Activated T-cell treated with anti-CD3 and anti-CD28 coated beads, Interleukin-2, amount 50 U/mL, for 24 hours (primary cell): Measurements from ENCODE around the gene CLASRP.

Source experiments
- DNase-seq: peaks from one replicate; pipeline ENCODE4 v3.0.0-alpha.2; 2020
- H3K27ac Mint-ChIP-seq: 2 replicates; pipeline ENCODE4 v1.8.0; 2020; ENCODE audit warnings: mild to moderate bottlenecking, mixed read lengths
- H3K27me3 Mint-ChIP-seq: 2 replicates; pipeline ENCODE4 v1.8.0; 2020; ENCODE audit warnings: mixed read lengths
- H3K36me3 Mint-ChIP-seq: 2 replicates; pipeline ENCODE4 v1.8.0; 2020; ENCODE audit warnings: low read depth, mixed read lengths
- H3K4me1 Mint-ChIP-seq: 2 replicates; pipeline ENCODE4 v1.8.0; 2020; ENCODE audit warnings: low read depth, mixed read lengths
- H3K4me3 Mint-ChIP-seq: 2 replicates; pipeline ENCODE4 v1.8.0; 2020; ENCODE audit warnings: mild to moderate bottlenecking, moderate library complexity, mixed read lengths
- H3K9me3 Mint-ChIP-seq: 2 replicates; pipeline ENCODE4 v1.8.0; 2020; ENCODE audit warnings: mixed read lengths

The CLASRP gene

GRCh38 chr19:45076851-45077730 lies 38.2 kb downstream of the CLASRP start:
- Mint-ChIP-seq H3K36me3 (peaks cover 48% of the 10 kb centered on the region), H3K9me3 (no peaks in the 10 kb centered on the region), H3K27ac (peak overlapping the region; percentile 82), H3K4me1 (peaks cover 48% of the 10 kb centered on the region), H3K4me3 (peak overlapping the region; percentile 84), H3K27me3 (no peaks in the 10 kb centered on the region)
- DNase-seq, result no peak

GRCh38 chr19:45078390-45079062 lies 39.7 kb downstream of the CLASRP start:
- Mint-ChIP-seq H3K36me3 (peaks cover 52% of the 10 kb centered on the region), H3K9me3 (no peaks in the 10 kb centered on the region), H3K27ac (peak overlapping the region; percentile 79), H3K4me1 (peaks cover 52% of the 10 kb centered on the region), H3K27me3 (no peaks in the 10 kb centered on the region), H3K4me3 (peak overlapping the region; percentile 98)
- no peak for DNase-seq

GRCh38 chr19:45079063-45079910 lies 40.4 kb downstream of the CLASRP start, which contains the start of gene GEMIN7:
TSS of gene GEMIN7 (plus strand) at chr19:45079260. CDS start at chr19:45090115, 10,855 bp downstream.
- H3K36me3 Mint-ChIP-seq, result peaks cover 53% of the 10 kb centered on the region
- peak within 1 kb of the TSS; percentile 94 for H3K27ac Mint-ChIP-seq
- peak within 1 kb of the TSS; percentile 98 for H3K4me3 Mint-ChIP-seq
- DNase-seq, result peak; percentile 93
- no peaks in the 10 kb centered on the region for H3K9me3 Mint-ChIP-seq
- no peaks in the 10 kb centered on the region for H3K27me3 Mint-ChIP-seq
- H3K4me1 Mint-ChIP-seq, result peaks cover 52% of the 10 kb centered on the region

GRCh38 chr19:45079911-45080370 lies 41.1 kb downstream of the CLASRP start:
- Mint-ChIP-seq H3K27ac (peak overlapping the region; percentile 94), H3K36me3 (peaks cover 50% of the 10 kb centered on the region), H3K4me1 (peaks cover 46% of the 10 kb centered on the region), H3K9me3 (no peaks in the 10 kb centered on the region), H3K4me3 (peak overlapping the region; percentile 98), H3K27me3 (no peaks in the 10 kb centered on the region)
- no peak for DNase-seq

- Mint-ChIP-seq H3K4me1 (peaks cover 49% of the 10 kb centered on the region), H3K9me3 (no peaks in the 10 kb centered on the region), H3K27ac (peak overlapping the region; percentile 42), H3K27me3 (no peaks in the 10 kb centered on the region), H3K4me3 (no peak overlapping the region), H3K36me3 (peaks cover 63% of the 10 kb centered on the region)
- no peak for DNase-seq
Observed at GRCh38 chr19:45082170-45082569, 43.3 kb downstream of the CLASRP start.

- peak overlapping the region; percentile 70 for H3K27ac Mint-ChIP-seq
- H3K36me3 Mint-ChIP-seq, result peaks cover 83% of the 10 kb centered on the region
Observed at GRCh38 chr19:45086480-45086879, 47.6 kb downstream of the CLASRP start.

GRCh38 chr19:45087531-45087930 lies 48.7 kb downstream of the CLASRP start:
- H3K36me3 Mint-ChIP-seq, result peaks cover 81% of the 10 kb centered on the region
- peak overlapping the region; percentile 13 for H3K4me3 Mint-ChIP-seq
- DNase-seq, result peak; percentile 45
- peaks cover 36% of the 10 kb centered on the region for H3K4me1 Mint-ChIP-seq
- H3K9me3 Mint-ChIP-seq, result no peaks in the 10 kb centered on the region
- H3K27me3 Mint-ChIP-seq, result no peaks in the 10 kb centered on the region
- H3K27ac Mint-ChIP-seq, result peak overlapping the region; percentile 88

More at GRCh38 chr19:45086480-45086879, 47.6 kb downstream of the CLASRP start:
- Mint-ChIP-seq H3K4me1 (peaks cover 41% of the 10 kb centered on the region), H3K9me3 (no peaks in the 10 kb centered on the region), H3K4me3 (no peak overlapping the region), H3K27me3 (no peaks in the 10 kb centered on the region)
- no peak for DNase-seq

GRCh38 chr19:45090034-45090433 lies 51.2 kb downstream of the CLASRP start:
- DNase-seq, result no peak
- H3K27me3 Mint-ChIP-seq, result no peaks in the 10 kb centered on the region
- H3K36me3 Mint-ChIP-seq, result peaks cover 87% of the 10 kb centered on the region
- no peak overlapping the region for H3K4me3 Mint-ChIP-seq
- H3K9me3 Mint-ChIP-seq, result no peaks in the 10 kb centered on the region
- H3K27ac Mint-ChIP-seq, result no peak overlapping the region
- H3K4me1 Mint-ChIP-seq, result peaks cover 54% of the 10 kb centered on the region

GRCh38 chr19:45090606-45091005 lies 51.8 kb downstream of the CLASRP start:
- no peak for DNase-seq
- H3K27ac Mint-ChIP-seq, result peak overlapping the region; percentile 98
- H3K27me3 Mint-ChIP-seq, result no peaks in the 10 kb centered on the region
- peaks cover 56% of the 10 kb centered on the region for H3K4me1 Mint-ChIP-seq
- H3K4me3 Mint-ChIP-seq, result no peak overlapping the region
- H3K36me3 Mint-ChIP-seq, result peaks cover 82% of the 10 kb centered on the region
- no peaks in the 10 kb centered on the region for H3K9me3 Mint-ChIP-seq

- DNase-seq, result peak; percentile 98
- peak overlapping the region; percentile 98 for H3K27ac Mint-ChIP-seq
- peaks cover 61% of the 10 kb centered on the region for H3K4me1 Mint-ChIP-seq
- peak overlapping the region; percentile 93 for H3K4me3 Mint-ChIP-seq
- H3K27me3 Mint-ChIP-seq, result no peaks in the 10 kb centered on the region
- H3K36me3 Mint-ChIP-seq, result peaks cover 85% of the 10 kb centered on the region
- no peaks in the 10 kb centered on the region for H3K9me3 Mint-ChIP-seq
Observed at GRCh38 chr19:45091031-45091923, 52.4 kb downstream of the CLASRP start.

- peak within 1 kb of the TSS; percentile 98 for H3K27ac Mint-ChIP-seq
- H3K27me3 Mint-ChIP-seq, result no peaks in the 10 kb centered on the region
- peak within 1 kb of the TSS; percentile 93 for H3K4me3 Mint-ChIP-seq
- peak; percentile 91 for DNase-seq
- H3K36me3 Mint-ChIP-seq, result peaks cover 78% of the 10 kb centered on the region
- H3K9me3 Mint-ChIP-seq, result no peaks in the 10 kb centered on the region
- peaks cover 64% of the 10 kb centered on the region for H3K4me1 Mint-ChIP-seq
Observed at GRCh38 chr19:45092747-45093678, 54.2 kb downstream of the CLASRP start, which contains the start of gene PPP1R37. TSS of gene PPP1R37 (plus strand) at chr19:45093179. CDS start at chr19:45093326, 147 bp downstream.

GRCh38 chr19:45094137-45094536 lies 55.3 kb downstream of the CLASRP start:
- H3K27me3 Mint-ChIP-seq, result no peaks in the 10 kb centered on the region
- peak overlapping the region; percentile 93 for H3K4me3 Mint-ChIP-seq
- peak overlapping the region; percentile 75 for H3K27ac Mint-ChIP-seq
- H3K36me3 Mint-ChIP-seq, result peaks cover 70% of the 10 kb centered on the region
- peaks cover 70% of the 10 kb centered on the region for H3K4me1 Mint-ChIP-seq
- no peaks in the 10 kb centered on the region for H3K9me3 Mint-ChIP-seq
- DNase-seq, result no peak
